Stromal cell of bone marrow (primary cell): ENCODE measurements around the gene POC5.
"Not testable (repeated sequence)": the region's sequence is repeated elsewhere in the genome, so short reads cannot be mapped to it uniquely, and the experiment has no call there.

Experiments
- DNase-seq: peaks from one replicate; pipeline ENCODE4 v3.0.0-alpha.2; 2012; ENCODE audit warnings: low read depth

POC5 gene, protein sequence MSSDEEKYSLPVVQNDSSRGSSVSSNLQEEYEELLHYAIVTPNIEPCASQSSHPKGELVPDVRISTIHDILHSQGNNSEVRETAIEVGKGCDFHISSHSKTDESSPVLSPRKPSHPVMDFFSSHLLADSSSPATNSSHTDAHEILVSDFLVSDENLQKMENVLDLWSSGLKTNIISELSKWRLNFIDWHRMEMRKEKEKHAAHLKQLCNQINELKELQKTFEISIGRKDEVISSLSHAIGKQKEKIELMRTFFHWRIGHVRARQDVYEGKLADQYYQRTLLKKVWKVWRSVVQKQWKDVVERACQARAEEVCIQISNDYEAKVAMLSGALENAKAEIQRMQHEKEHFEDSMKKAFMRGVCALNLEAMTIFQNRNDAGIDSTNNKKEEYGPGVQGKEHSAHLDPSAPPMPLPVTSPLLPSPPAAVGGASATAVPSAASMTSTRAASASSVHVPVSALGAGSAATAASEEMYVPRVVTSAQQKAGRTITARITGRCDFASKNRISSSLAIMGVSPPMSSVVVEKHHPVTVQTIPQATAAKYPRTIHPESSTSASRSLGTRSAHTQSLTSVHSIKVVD

GRCh38 chr5:75717082-75717922 lies at the start of gene POC5:
Gene POC5 (minus strand): TSS chr5:75717437. CDS start chr5:75712937, 4,500 bp downstream.
- DNase-seq = peak; percentile 89

DNA sequence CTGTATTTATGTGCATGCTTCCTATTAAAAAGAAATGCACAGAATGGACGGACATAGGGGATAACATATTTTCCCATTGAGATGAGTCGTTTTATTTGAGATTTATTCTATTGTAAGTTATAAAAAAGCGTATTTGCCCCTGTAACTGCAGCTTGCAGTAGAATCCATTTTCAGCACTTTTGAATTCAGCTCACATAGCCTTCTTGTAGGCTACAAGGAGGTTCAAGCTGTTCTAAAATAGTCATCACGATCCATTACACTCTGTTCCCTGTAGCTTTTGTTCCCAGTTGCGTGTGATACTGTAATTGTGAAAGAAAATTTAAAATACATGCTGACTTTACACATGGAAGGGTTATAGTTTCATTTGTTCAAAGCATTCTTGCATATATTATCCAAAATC lies 40.9 kb upstream of the POC5 start:
- DNase-seq = no peak

- peak; percentile 1 for DNase-seq
Observed at GRCh38 chr5:75756981-75757380, 39.7 kb upstream of the POC5 start.

DNA sequence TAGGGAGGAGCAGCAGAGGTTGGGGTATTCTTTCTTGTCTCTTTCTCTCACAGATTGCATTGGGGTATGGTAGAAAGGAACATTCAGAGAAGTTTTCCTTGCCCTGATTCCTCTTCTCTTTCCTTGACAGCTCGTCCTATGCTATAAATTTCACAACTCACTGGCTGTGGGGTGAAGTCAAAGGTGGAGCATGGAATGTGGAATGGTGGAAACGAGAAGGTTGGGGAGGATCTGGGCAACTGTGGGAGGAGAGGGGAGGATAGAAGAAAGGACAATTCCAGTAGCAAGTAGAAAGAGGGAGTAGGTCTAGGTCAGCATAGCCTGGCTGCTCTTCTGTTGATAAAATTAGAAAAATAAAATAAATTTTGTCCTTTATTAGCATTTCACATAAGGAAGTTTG lies 39.0 kb upstream of the POC5 start:
- DNase-seq = no peak

- DNase-seq = no peak
Observed at GRCh38 chr5:75753182-75753581, 35.9 kb upstream of the POC5 start.

DNA sequence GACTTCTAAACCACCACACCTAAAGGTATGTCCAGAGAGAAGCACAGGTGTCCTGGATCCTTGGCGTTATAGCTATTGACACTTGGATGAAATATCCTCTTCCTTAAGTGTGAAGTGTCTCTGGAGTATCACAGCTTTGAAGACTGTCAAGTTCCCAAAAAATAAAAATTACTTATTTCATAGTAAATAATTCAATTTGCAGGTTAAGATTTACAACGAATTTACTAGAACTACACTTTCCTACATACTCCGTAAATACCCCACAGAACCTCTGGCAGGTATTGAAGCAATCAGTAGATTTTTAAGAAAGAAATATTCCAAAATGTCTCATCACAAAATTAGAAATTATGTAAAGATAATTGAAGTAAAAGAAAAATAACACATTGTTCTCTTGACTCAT lies 27.1 kb upstream of the POC5 start:
- DNase-seq = no peak

DNA sequence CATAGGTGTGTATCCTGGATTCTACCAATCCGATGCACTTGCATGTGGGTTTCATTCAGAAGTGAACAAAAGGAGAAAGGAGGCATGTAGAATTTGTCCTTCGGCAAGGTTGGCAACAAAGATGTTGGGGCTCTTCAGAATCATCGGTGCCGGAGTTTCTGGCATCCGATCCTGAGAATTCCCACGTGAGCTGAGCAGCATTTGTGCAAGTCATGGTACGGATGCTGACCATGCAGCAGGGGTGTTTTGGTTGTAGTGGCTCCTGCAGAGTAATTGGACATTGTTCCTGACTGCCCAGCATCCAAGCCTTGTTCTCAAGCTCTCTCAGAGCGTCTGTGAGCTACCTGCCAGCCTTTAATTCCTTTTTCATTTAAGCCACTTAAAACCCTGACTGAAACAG lies 19.0 kb upstream of the POC5 start:
- no peak for DNase-seq

DNA sequence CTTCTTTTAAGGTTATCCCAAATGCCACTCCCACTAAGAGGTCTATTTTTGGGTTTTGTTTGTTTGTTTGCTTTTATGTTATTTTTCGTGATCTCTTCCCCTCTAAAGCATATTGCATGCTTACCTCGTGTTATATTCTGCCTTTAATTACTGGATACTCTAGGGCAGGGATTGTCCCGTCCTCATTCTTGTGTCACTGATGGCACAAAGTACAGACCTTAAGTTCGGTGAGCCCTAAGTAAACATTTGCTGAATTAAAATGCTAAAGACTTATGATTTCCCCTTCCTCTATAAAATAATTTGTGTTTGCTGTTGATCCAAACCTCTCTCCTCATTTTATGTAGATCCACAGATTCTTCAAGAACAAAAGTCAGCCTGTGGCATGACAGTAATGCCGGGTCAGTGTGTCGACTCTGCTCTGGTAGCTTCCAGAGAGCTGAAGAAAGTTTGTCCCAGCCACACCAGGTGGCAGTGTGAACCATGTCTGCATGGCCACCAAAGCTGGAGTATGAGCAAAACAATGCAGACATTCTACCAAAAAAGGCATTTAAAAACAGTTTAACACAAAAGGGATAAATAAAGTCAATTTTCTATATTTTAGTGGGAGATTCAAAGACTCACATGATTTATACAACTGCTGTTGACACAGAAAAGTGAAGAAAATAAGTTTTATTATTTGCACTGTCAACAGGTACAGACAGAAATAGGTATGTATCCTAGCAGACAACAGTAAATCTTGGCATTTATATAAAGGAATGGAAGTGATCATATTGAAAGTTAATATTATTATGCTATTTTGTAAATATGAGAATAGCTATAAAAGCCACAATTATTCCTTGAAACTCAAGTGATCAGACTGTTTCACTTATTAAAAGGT lies 17.9 kb upstream of the POC5 start:
- no peak for DNase-seq

GRCh38 chr5:75733767-75734166 lies 16.5 kb upstream of the POC5 start:
- DNase-seq = no peak

GRCh38 chr5:75731515-75731914 lies 14.3 kb upstream of the POC5 start:
- not testable (repeated sequence) for DNase-seq

DNA sequence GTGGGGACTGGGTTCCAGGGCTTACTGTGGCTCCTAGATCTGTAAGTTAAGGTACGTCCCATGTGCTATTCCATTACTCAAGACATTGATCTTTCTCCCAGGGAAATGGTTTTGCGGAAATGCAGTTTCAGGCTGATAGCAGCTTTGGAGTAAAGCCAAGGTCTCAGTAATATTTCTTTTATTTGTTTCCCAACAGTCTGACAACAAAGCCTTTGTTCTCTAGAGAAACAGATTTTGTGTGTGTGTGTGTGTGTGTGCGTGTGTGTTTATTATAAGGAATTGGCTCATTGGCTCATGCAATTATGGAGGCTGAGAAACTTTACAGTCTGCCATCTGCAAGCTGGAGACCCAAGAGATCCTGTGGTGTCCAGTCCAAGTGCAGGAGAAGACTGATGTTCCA lies 12.1 kb upstream of the POC5 start:
- DNase-seq = no peak

GRCh38 chr5:75727931-75728330 lies 10.7 kb upstream of the POC5 start:
- no peak for DNase-seq

DNA sequence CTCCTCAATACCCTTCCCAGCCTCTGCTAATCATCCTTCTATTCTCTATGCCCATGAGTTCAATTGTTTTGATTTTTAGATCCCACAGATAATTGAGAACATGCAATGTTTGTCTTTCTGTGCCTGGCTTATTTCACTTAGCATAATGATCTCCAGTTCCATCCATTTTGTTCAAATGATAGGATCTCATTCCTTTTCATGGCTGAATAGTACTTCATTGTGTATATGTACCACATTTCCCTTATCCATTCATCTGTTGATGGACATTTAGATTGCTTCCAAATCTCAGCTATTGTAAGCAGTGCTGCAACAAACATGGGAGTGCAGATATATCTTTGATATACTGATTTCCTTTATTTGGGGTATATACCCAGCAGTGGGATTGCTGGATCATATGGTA lies 9.0 kb upstream of the POC5 start:
- not testable (repeated sequence) for DNase-seq

- DNase-seq = no peak
Observed at GRCh38 chr5:75723378-75723777, 6.1 kb upstream of the POC5 start.

- DNase-seq = no peak
Observed at GRCh38 chr5:75721573-75721972, 4.3 kb upstream of the POC5 start.

- no peak for DNase-seq
Observed at GRCh38 chr5:75720882-75721281, 3.6 kb upstream of the POC5 start.

- DNase-seq = no peak
Observed at GRCh38 chr5:75716715-75717081, 539 bp downstream of the POC5 start.

- no peak for DNase-seq
Observed at GRCh38 chr5:75712091-75712490, 5.1 kb downstream of the POC5 start.

- DNase-seq = no peak
Observed at GRCh38 chr5:75711151-75711550, 6.1 kb downstream of the POC5 start.

DNA sequence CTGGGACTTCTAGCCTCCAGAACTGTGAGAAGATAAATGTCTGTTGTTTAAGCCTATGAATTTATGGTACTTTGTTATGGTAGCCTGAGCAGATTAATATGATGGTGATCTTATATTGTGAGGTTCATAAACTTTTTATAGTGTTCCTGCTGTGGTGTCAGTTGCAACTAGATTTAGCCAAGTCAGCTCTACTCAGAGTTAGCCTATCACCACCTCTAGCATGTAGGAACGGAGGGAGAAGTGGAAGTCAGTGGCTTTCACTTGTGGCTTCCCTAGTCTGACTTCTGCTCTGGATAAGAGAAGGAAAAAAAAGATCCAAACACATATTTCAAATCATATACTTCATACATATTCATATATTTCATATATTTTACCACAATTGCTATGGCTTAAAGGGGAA lies 6.6 kb downstream of the POC5 start:
- DNase-seq = no peak

DNA sequence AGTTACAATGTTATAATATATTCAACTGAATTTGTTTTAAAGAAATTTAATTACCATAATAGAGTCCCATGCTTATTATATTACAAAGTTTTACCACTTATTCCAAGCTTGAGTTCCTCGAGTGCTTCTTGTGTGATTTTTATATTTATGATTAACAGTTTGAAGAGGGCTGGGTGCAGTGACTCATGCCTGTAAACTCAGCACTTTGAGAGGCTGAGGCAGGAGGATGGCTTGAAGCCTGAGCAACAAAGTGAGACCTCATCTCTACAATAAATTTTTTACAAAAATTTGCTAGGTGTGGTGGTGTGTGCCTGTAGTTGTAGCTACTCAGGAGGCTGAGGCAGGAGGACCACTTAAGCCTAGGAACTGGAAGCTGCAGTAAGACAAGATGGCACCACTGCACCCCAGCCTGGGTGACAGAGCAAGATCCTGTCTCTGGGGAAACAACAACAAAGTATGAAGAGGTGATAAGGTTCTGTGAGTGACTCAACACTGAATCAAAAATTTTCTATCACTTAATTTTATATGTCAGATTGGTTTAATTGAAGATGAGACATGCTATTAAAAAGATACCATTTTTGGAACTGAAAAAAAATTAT lies 9.2 kb downstream of the POC5 start:
- DNase-seq = no peak

GRCh38 chr5:75706775-75707174 lies 10.5 kb downstream of the POC5 start:
- no peak for DNase-seq
